Endodermal cell (in vitro differentiated cells): Measurements from ENCODE around the gene SLC34A1. TPM values are rescaled to one million over a fixed set of nuclear protein-coding genes. Genes with fewer than 3 reads are reported as not detected.

Experiments used
- DNase-seq: peaks from one replicate; pipeline ENCODE4 v3.0.0-alpha.2; 2017
- H3K27ac ChIP-seq: 2 replicates; pipeline ENCODE4 v1.5.1; 2013; ENCODE audit warnings: mild to moderate bottlenecking, low read depth, low read length, moderate library complexity
- H3K27me3 ChIP-seq: 2 replicates; pipeline ENCODE4 v1.6.1; 2013; ENCODE audit warnings: mild to moderate bottlenecking, low read length, moderate library complexity; ENCODE audit not compliant: insufficient read depth, control insufficient read depth, poor library complexity, severe bottlenecking
- H3K36me3 ChIP-seq: 2 replicates; pipeline ENCODE4 v1.7.0; 2013; ENCODE audit warnings: mild to moderate bottlenecking, low read length, moderate library complexity; ENCODE audit not compliant: control insufficient read depth, insufficient read depth
- H3K4me1 ChIP-seq: one replicate; pipeline ENCODE4 v1.7.0; 2013; ENCODE audit warnings: low read length; ENCODE audit not compliant: control insufficient read depth, insufficient read depth
- H3K4me3 ChIP-seq: 2 replicates; pipeline ENCODE4 v1.5.1; 2013; ENCODE audit warnings: mild to moderate bottlenecking, low read length, moderate library complexity
- H3K9ac ChIP-seq: 2 replicates; pipeline ENCODE4 v1.6.1; 2013; ENCODE audit warnings: mild to moderate bottlenecking, low read length, moderate library complexity; ENCODE audit not compliant: poor library complexity, severe bottlenecking; ENCODE audit errors: extremely low read depth
- H3K9me3 ChIP-seq: 2 replicates; pipeline ENCODE4 v1.6.1; 2013; ENCODE audit warnings: mild to moderate bottlenecking, low read length, moderate library complexity; ENCODE audit not compliant: control insufficient read depth
- H3K27ac Mint-ChIP-seq: 2 replicates; pipeline ENCODE4 v1.8.0; 2020; ENCODE audit warnings: mixed read lengths
- H3K27me3 Mint-ChIP-seq: 2 replicates; pipeline ENCODE4 v1.8.0; 2021; ENCODE audit warnings: mild to moderate bottlenecking, mixed read lengths; ENCODE audit not compliant: insufficient read depth
- H3K36me3 Mint-ChIP-seq: 2 replicates; pipeline ENCODE4 v1.8.0; 2020; ENCODE audit warnings: low read depth, mixed read lengths
- H3K4me1 Mint-ChIP-seq: 2 replicates; pipeline ENCODE4 v1.8.0; 2020; ENCODE audit warnings: mixed read lengths
- H3K4me3 Mint-ChIP-seq: 2 replicates; pipeline ENCODE4 v1.8.0; 2020; ENCODE audit warnings: mild to moderate bottlenecking, moderate library complexity, mixed read lengths
- H3K9me3 Mint-ChIP-seq: 2 replicates; pipeline ENCODE4 v1.8.0; 2020; ENCODE audit warnings: mild to moderate bottlenecking, mixed read lengths
- CTCF ChIP-seq: fragments of 200-600 bp; sonication (generic); conservative IDR thresholded peaks from 2 replicates; pipeline ENCODE4 v1.5.0; 2021; ENCODE audit warnings: antibody characterized with exemption, mild to moderate bottlenecking
- WGBS, 2 experiments: methylation state at CpG; one replicate each; pipeline versions ENCODE4 v1.1.5 to v1.1.7; 2013; ENCODE audit warnings: missing lambda C conversion rate in 2 of 2, mixed read lengths in 1 of 2; ENCODE audit not compliant: insufficient coverage in 1 of 2, insufficient read length in 1 of 2; 5-methylcytosine and 5-hydroxymethylcytosine counted together
- total RNA-seq, 2 donors: library from RNA; stranded (reverse); fragmentation: NEBNext Ultra II Directional in 1 of 2; extraction: Animal tissue kit (Norgen Biotek cat#: 25700) in 1 of 2; gene quantifications; 2 replicates in 1 of 2; 3 replicates in 1 of 2; pipeline ENCODE4 v1.2.1, GENCODE V29; 2021

SLC34A1 gene
- total RNA-seq, 2 donors from 2014 or later = not detected

DNA sequence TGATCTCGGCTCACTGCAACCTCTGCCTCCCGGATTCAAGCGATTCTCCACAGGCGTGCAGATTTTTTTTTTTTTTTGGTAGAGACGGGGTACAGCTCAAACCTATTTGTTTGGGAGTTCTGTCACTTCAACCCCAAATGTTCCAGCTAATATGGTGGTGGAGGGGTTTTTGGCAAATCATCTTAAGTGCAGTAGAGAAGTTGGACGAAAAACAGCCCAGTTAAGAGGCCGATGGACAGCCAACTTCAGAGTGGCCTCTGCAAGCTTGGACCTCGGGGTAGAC lies 61.6 kb downstream of the SLC34A1 start:
- DNase-seq = no peak
- H3K27me3 Mint-ChIP-seq = peaks cover 54% of the 10 kb centered on the region
- no peak for TF ChIP-seq CTCF
- peak overlapping the region; percentile 47 for H3K4me3 Mint-ChIP-seq
- peaks cover 3% of the 10 kb centered on the region for H3K36me3 Mint-ChIP-seq
- no peaks in the 10 kb centered on the region for H3K9me3 Mint-ChIP-seq
- Histone ChIP-seq H3K4me1 (peaks cover 3% of the 10 kb centered on the region), H3K9ac (no peak overlapping the region), H3K9me3 (no peaks in the 10 kb centered on the region), H3K27me3 (peaks cover 13% of the 10 kb centered on the region), H3K27ac (no peak overlapping the region), H3K4me3 (peak overlapping the region; percentile 80), H3K36me3 (no peaks in the 10 kb centered on the region)
- no peak overlapping the region for H3K27ac Mint-ChIP-seq
- WGBS, 2 experiments = 66% methylated on average over 8 of the region's 8 CpGs; no CpG with 5 or more reads in 1 of the 2 experiments
- peaks cover 8% of the 10 kb centered on the region for H3K4me1 Mint-ChIP-seq

- no peaks in the 10 kb centered on the region for H3K36me3 ChIP-seq
- peak; percentile 81 for DNase-seq
- 4 to 16% methylated on average over 14 to 89 of the region's 89 CpGs for WGBS, 2 experiments
- peaks cover 3% of the 10 kb centered on the region for H3K4me1 ChIP-seq
- H3K9me3 ChIP-seq = no peaks in the 10 kb centered on the region
- Mint-ChIP-seq H3K27ac (no peak within 1 kb of the TSS), H3K4me3 (peak within 1 kb of the TSS; percentile 47), H3K4me1 (peaks cover 8% of the 10 kb centered on the region), H3K27me3 (peaks cover 56% of the 10 kb centered on the region), H3K36me3 (peaks cover 3% of the 10 kb centered on the region), H3K9me3 (no peaks in the 10 kb centered on the region)
- H3K27me3 ChIP-seq = peaks cover 13% of the 10 kb centered on the region
- H3K9ac ChIP-seq = peak within 1 kb of the TSS; percentile 57
- H3K27ac ChIP-seq = peak within 1 kb of the TSS; percentile 91
- peak within 1 kb of the TSS; percentile 80 for H3K4me3 ChIP-seq
- TF ChIP-seq CTCF = peak; percentile 25
Measured at GRCh38 chr5:177446200-177447065, 62.2 kb downstream of the SLC34A1 start, which contains the start of gene PRR7. Gene PRR7 (plus strand): TSS chr5:177446814. CDS start chr5:177455068, 8,254 bp downstream.

GRCh38 chr5:177447066-177447610 lies 62.9 kb downstream of the SLC34A1 start:
- peaks cover 5% of the 10 kb centered on the region for H3K36me3 ChIP-seq
- peak overlapping the region; percentile 38 for H3K9ac ChIP-seq
- H3K27ac Mint-ChIP-seq = no peak overlapping the region
- peak; percentile 86 for DNase-seq
- no peak for TF ChIP-seq CTCF
- H3K9me3 ChIP-seq = no peaks in the 10 kb centered on the region
- H3K36me3 Mint-ChIP-seq = no peaks in the 10 kb centered on the region
- no peaks in the 10 kb centered on the region for H3K9me3 Mint-ChIP-seq
- H3K27ac ChIP-seq = peak overlapping the region; percentile 91
- H3K4me3 ChIP-seq = peak overlapping the region; percentile 80
- peaks cover 60% of the 10 kb centered on the region for H3K27me3 Mint-ChIP-seq
- peaks cover 8% of the 10 kb centered on the region for H3K4me1 Mint-ChIP-seq
- H3K27me3 ChIP-seq = peaks cover 13% of the 10 kb centered on the region
- WGBS, 2 experiments = 0 to 1% methylated on average over 5 to 29 of the region's 52 CpGs
- H3K4me3 Mint-ChIP-seq = peak overlapping the region; percentile 47
- peaks cover 3% of the 10 kb centered on the region for H3K4me1 ChIP-seq
